NK-92 treated with Interleukin-12 subunit alpha and Interleukin-12 subunit beta, amount 100 ng/mL, for 24 hours (cell line): ENCODE results near the gene TRPM6.
A peak's percentile ranks its signal among the peaks of the same experiment; 100 is the strongest.
"Not testable (repeated sequence)": the region's sequence is repeated elsewhere in the genome, so short reads cannot be mapped to it uniquely, and the experiment has no call there.

Experiments used
- DNase-seq: peaks from one replicate; lab custom pipeline; 2025; lab: John Stamatoyannopoulos, UW

TRPM6 gene

GRCh38 chr9:74856989-74857388 is 30.7 kb downstream of the TRPM6 start:
- no peak for DNase-seq

- DNase-seq: no peak
Measured at GRCh38 chr9:74855072-74855471, 32.6 kb downstream of the TRPM6 start.

GRCh38 chr9:74853024-74853423 is 34.7 kb downstream of the TRPM6 start:
- DNase-seq: not testable (repeated sequence)

- DNase-seq: no peak
Measured at GRCh38 chr9:74848153-74848525, 39.6 kb downstream of the TRPM6 start.

GRCh38 chr9:74847478-74848152 is 40.1 kb downstream of the TRPM6 start:
- DNase-seq: no peak

GRCh38 chr9:74846766-74847165 is 41.0 kb downstream of the TRPM6 start:
- no peak for DNase-seq

- no peak for DNase-seq
Measured at GRCh38 chr9:74838351-74838750, 49.4 kb downstream of the TRPM6 start.

- no peak for DNase-seq
Measured at GRCh38 chr9:74824654-74825053, 63.1 kb downstream of the TRPM6 start.

GRCh38 chr9:74821636-74822035 is 66.1 kb downstream of the TRPM6 start:
- no peak for DNase-seq

- no peak for DNase-seq
Measured at GRCh38 chr9:74817816-74818215, 69.9 kb downstream of the TRPM6 start.

GRCh38 chr9:74817281-74817810 is 70.4 kb downstream of the TRPM6 start:
- DNase-seq: no peak

- no peak for DNase-seq
Measured at GRCh38 chr9:74810200-74810599, 77.5 kb downstream of the TRPM6 start.

- no peak for DNase-seq
Measured at GRCh38 chr9:74804018-74804385, 83.7 kb downstream of the TRPM6 start.

GRCh38 chr9:74803376-74804017 is 84.2 kb downstream of the TRPM6 start:
- no peak for DNase-seq

- no peak for DNase-seq
Measured at GRCh38 chr9:74800226-74800625, 87.5 kb downstream of the TRPM6 start.

- no peak for DNase-seq
Measured at GRCh38 chr9:74795803-74796202, 91.9 kb downstream of the TRPM6 start.

- no peak for DNase-seq
Measured at GRCh38 chr9:74795081-74795480, 92.6 kb downstream of the TRPM6 start.

GRCh38 chr9:74784506-74784905 is 103.2 kb downstream of the TRPM6 start:
- no peak for DNase-seq

- DNase-seq: no peak
Measured at GRCh38 chr9:74783408-74783807, 104.3 kb downstream of the TRPM6 start.

GRCh38 chr9:74777136-74777879 is 110.4 kb downstream of the TRPM6 start:
- peak; percentile 12 for DNase-seq

GRCh38 chr9:74775396-74775795 is 112.3 kb downstream of the TRPM6 start:
- no peak for DNase-seq

- DNase-seq: peak; percentile 10
Measured at GRCh38 chr9:74773886-74774479, 113.7 kb downstream of the TRPM6 start.

- DNase-seq: no peak
Measured at GRCh38 chr9:74772121-74772520, 115.6 kb downstream of the TRPM6 start.
